Hematopoietic multipotent progenitor cell treated with erythropoietin and hydrocortisone succinate and interleukin-3 and kit ligand, for 17 days (in vitro differentiated cells): ENCODE data around the gene TMEM243.
"Not testable (repeated sequence)": the region's sequence is repeated elsewhere in the genome, so short reads cannot be mapped to it uniquely, and the experiment has no call there.

Experiments
- DNase-seq: peaks from one replicate; pipeline ENCODE4 v3.0.0-alpha.2; 2015; ENCODE audit warnings: low spot score

TMEM243 gene

GRCh38 chr7:87210506-87210905, 9.0 kb downstream of the TMEM243 start:
- no peak for DNase-seq

DNA sequence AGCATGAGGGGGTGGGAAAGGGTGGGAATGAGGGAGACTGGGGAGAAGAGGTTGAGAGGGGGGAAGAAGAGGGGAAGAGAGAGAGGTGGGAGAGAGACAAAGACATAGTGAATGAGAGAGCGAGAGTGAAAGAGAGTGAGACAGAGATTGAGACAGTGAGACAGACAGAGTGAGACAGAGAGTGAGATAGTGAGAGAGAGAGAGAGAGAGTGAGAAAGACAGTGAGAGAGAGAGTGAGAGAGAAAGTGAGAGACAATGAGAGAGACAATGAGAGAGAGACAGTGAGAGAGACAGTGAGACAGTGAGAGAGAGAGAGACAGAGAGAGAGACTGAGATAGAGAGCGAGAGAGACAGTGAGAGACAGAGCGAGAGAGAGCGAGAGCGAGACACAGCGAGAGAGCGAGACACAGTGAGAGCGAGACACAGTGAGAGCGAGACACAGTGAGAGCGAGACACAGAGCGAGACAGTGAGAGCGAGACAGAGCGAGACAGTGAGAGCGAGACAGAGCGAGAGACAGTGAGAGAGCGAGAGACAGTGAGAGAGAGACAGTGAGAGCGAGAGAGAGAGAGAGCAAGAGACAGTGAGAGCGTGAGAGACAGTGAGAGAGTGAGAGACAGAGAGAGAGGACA, 10.1 kb downstream of the TMEM243 start:
- no peak for DNase-seq

DNA sequence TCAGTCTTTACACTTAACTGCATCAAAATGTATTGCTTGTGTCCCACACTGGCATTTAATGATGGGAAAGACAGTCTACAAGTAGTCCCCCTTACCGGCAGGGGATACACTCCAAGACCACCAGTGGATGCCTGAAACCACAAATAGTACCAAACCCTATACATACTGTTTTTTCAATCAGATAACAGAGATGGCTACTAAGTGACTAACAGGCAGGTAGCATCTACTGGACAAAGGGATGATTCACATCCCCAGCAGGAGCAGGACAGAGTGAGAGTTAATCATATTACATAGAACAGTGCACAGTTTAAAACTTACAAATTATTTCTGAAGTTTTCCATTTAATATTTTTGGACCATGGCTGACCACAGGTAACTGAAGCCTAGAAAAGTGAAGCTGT, 13.2 kb downstream of the TMEM243 start:
- DNase-seq, result no peak

- DNase-seq, result not testable (repeated sequence)
Measured at GRCh38 chr7:87205701-87206100, 13.8 kb downstream of the TMEM243 start.

GRCh38 chr7:87204933-87205332, 14.6 kb downstream of the TMEM243 start:
- no peak for DNase-seq

GRCh38 chr7:87203929-87204328, 15.6 kb downstream of the TMEM243 start:
- DNase-seq, result not testable (repeated sequence)

- DNase-seq, result no peak
Measured at GRCh38 chr7:87202705-87203104, 16.8 kb downstream of the TMEM243 start.

GRCh38 chr7:87202208-87202607, 17.3 kb downstream of the TMEM243 start:
- DNase-seq, result no peak

DNA sequence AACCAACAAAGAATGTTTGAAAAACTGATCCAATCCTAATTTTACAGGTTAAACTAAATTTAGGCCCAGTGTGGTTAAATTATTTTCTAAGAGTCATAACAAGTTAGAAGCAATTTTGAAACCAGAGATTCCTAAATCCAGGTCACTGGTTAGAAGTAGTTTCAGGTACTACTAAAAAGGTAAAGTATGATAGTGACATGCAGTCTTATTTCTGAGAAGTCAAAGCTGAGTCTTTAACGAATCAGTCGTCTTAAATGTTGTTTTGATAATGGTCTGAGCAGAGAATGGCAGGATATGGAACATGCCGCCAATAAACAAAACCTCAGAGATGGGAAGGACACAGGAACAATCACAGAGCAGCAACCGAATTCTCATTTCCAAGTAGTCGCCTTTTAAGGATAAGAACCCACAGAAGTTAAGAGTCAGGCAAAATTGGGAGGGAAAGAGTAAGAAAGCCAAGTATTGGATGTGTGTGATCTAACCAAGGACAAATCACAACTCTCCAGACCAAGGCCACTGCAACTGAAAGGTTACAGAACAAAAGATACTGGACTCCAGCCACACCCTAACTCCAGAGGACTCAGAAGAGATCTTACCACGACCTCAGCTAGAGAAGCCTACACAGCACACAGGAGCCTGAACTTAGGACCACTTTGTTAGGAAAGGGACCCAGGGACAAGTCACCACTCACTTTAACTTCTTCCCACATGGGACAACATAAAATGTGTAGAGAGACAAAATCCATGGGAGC, 19.7 kb downstream of the TMEM243 start:
- no peak for DNase-seq

DNA sequence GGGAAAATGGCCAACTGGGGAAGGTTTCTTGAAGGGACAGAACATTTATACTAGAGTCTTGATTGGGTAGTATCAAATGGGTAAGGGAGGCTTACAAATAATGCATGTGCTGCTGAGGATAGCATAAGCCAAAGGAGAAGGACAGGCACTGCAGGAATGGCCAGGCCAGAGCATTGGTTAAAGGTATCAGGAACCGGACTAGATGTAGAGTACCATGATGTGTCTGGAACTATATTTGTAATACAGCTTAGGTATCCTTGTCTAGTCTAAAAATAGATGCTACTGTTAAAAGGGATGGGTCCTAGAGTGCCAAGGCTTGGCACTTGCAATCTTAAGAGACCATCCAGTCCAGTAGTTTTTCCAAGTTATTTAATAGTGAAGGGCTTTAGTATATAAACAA, 20.3 kb downstream of the TMEM243 start:
- DNase-seq, result no peak

DNA sequence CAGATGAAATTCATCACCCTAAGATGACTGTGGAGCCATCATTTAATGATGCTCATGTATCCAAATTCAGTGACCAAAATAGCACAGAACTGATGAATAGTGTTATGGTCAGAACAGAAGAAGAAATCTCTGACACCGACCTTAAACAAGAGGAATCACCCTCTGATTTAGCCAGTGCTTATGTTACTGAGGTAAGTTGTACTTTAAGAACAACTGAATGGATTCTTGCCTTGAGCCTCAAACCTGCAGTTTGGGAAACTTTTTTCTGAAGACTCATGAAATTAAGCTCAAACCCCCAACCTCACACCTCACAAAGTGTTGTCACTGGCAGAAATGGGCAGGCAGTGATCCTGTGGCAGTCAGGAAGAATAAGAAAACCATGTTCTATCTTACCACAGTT, 25.6 kb downstream of the TMEM243 start:
- DNase-seq, result no peak

DNA sequence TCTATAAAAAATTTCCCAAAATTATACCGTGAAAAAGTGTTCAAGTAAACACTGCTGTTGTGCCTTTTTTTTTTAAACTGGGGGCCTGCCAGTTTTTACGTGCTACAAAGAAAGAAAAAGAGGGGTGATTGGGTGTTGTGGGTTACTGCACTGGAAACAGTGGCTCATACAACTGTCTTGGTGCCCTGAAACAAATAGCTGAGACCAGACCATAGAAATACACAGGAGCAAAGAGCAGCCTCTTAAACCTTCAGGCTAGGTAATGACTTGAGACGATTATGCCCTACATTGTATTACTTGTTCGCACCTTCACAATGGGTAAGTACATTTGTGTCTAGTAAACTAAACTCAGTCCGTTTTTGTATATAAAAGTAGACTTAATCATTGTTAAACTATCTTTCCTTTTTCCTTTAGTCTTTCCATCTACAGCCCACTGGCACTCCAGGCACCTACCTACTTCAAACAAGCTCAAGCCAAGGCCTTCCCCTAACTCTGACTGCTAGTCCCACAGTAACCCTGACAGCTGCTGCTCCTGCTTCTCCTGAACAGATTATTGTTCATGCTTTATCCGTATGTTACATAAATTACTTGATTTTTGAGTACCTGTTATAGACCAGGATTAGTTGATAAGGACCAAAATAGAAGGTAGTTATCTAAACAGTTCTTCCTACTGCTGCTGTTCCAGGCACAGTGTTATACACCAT, 26.6 kb downstream of the TMEM243 start:
- DNase-seq, result no peak

DNA sequence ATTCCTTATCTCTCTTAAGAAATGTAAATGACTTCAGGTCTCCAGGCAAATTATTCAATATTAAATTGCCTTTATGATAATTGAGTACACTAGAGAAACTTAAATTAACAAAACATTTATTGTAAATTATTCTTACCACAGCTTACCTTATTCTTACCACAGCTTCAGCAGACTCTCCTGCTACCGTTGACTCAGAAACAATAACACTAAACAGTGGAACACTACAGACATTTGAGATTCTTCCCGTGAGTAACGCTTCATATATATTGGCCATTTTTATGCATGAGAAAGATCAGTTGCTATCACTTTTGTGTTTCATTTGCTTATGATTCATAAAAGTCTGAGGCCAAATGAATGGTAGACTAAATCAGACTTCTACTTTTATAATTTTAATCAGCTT, 28.7 kb downstream of the TMEM243 start:
- DNase-seq, result no peak

- DNase-seq, result no peak
Measured at GRCh38 chr7:87188930-87189329, 30.6 kb downstream of the TMEM243 start.

DNA sequence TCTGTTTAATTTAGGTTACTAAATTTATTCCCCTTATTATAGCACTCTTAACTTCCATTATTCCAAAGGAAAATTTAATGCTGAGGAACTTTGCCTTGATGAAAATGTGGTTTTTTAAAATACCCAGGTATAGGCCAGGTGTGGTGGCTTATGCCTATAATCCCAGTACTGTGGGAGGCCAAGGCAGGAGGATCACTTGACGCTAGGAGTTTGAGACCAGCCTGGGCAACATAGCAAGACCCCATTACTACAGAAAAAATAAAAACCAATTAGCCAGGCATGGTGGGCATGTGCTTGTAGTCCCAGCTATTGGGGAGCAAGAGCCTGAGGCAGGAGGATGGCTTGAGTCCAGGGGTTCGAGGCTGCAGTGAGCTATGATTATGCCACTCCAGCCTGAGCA, 32.4 kb downstream of the TMEM243 start:
- DNase-seq, result no peak

GRCh38 chr7:87179180-87179579, 40.4 kb downstream of the TMEM243 start:
- DNase-seq, result no peak

GRCh38 chr7:87178320-87178719, 41.2 kb downstream of the TMEM243 start:
- DNase-seq, result no peak

GRCh38 chr7:87173471-87173870, 46.1 kb downstream of the TMEM243 start:
- DNase-seq, result no peak

- DNase-seq, result no peak
Measured at GRCh38 chr7:87171282-87171934, 48.1 kb downstream of the TMEM243 start.

GRCh38 chr7:87170828-87171227, 48.7 kb downstream of the TMEM243 start:
- DNase-seq, result no peak

- DNase-seq, result no peak
Measured at GRCh38 chr7:87164433-87164832, 55.1 kb downstream of the TMEM243 start.

DNA sequence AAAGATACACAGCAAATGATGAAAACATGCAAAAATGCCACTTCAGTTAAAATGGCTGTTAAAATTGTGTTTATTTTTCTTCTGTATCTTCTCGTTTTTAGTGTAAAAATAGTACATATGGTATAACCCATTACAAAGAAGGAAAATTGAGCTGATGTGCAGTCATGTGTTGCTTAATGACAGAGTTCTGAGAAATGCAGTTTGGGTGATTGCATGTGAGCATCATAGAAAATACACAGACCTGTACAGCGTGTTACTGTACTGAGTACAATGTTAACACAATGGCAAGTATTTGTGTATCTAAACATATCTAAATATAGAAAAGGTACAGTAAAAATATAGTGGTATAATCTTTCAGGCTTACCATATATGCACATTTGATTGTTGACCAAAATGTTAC, 60.0 kb downstream of the TMEM243 start:
- no peak for DNase-seq

DNA sequence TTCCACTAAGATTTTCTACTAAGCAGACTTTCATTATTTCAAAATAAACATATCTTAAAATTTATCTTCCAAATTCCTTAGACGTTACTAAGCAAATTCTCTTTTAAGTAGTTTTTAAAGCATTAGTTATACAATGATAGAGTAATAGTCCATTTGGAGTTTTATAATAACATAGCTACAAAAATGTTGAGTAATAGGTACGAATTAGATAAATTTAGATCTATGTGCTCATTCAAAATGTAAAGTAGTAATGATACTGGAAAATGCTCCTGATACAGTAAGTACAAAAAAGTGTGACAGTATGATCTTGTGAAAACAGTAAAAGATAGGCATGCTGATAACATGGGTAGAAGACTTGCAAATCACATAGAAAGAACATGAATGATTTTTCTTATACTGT, 62.8 kb downstream of the TMEM243 start:
- no peak for DNase-seq
